ENCODE results near the gene SLAIN2.
"Not testable (repeated sequence)": the region's sequence is repeated elsewhere in the genome, so short reads cannot be mapped to it uniquely, and the experiment has no call there.

DNA sequence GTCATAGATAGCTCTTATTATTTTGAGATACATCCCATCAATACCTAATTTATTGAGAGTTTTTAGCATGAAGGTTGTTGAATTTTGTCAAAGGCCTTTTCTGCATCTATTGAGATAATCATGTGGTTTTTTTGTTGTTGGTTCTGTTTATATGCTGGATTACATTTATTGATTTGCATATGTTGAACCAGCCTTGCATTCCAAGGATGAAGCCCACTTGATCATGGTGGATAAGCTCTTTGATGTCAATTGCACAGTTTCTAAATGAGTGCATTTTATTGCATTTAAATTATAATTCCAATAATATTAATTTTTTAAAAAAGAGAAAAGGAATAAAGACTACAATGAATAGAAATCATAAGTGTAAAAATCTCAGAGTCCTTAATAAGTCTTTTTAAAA lies 26.6 kb upstream of the SLAIN2 start:
- TF ChIP-seq, protein P1, sequence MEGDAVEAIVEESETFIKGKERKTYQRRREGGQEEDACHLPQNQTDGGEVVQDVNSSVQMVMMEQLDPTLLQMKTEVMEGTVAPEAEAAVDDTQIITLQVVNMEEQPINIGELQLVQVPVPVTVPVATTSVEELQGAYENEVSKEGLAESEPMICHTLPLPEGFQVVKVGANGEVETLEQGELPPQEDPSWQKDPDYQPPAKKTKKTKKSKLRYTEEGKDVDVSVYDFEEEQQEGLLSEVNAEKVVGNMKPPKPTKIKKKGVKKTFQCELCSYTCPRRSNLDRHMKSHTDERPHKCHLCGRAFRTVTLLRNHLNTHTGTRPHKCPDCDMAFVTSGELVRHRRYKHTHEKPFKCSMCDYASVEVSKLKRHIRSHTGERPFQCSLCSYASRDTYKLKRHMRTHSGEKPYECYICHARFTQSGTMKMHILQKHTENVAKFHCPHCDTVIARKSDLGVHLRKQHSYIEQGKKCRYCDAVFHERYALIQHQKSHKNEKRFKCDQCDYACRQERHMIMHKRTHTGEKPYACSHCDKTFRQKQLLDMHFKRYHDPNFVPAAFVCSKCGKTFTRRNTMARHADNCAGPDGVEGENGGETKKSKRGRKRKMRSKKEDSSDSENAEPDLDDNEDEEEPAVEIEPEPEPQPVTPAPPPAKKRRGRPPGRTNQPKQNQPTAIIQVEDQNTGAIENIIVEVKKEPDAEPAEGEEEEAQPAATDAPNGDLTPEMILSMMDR (IDR thresholded peaks at IDR 0.05; ENCODE audit: low read depth, low read length, poor library complexity, severe bottlenecking) = not testable (repeated sequence)
- not testable (repeated sequence) for TF ChIP-seq EZH2phosphoT487 (IDR thresholded peaks at IDR 0.05; ENCODE audit: borderline replicate concordance, low read length)
